Measurements from ENCODE around the gene LEF1. TPM values are rescaled to one million over a fixed set of nuclear protein-coding genes. Genes with fewer than 3 reads are reported as not detected.
"Not testable (repeated sequence)": the region's sequence is repeated elsewhere in the genome, so short reads cannot be mapped to it uniquely, and the experiment has no call there.

LEF1 gene
- total RNA-seq, 6 donors from 2014 or later: 3.3 to 10.0 (median 5.6) TPM

DNA sequence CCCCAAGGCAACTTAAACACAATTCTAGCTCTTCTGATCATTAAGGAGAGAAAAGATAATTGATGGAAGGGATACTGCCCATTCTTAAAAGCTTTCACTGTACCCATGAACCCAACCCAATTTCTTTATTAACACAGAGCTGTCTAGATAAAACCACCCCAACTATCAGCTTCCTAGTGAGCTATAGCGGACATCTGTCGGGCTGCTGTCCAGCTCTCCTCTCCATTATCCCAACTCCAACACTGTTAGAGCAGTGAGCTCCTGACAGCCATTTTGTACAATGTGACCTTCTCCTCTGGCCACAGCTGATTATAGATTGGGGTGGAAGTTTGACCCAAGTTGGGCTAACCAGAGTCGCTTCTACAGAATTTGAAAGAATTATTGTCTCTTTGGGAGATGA, 112.9 kb downstream of the LEF1 start:
- 94 to 95% methylated on average over 3 of the region's 3 CpGs for WGBS, 2 donors
- no peaks in the 10 kb centered on the region for H3K4me1 ChIP-seq
- H3K9me3 ChIP-seq: no peaks in the 10 kb centered on the region
- no peak overlapping the region for H3K4me3 ChIP-seq
- H3K27me3 ChIP-seq: no peaks in the 10 kb centered on the region
- no peaks in the 10 kb centered on the region for H3K36me3 ChIP-seq
- H3K27ac ChIP-seq: no peak overlapping the region
- TF ChIP-seq, protein P1, sequence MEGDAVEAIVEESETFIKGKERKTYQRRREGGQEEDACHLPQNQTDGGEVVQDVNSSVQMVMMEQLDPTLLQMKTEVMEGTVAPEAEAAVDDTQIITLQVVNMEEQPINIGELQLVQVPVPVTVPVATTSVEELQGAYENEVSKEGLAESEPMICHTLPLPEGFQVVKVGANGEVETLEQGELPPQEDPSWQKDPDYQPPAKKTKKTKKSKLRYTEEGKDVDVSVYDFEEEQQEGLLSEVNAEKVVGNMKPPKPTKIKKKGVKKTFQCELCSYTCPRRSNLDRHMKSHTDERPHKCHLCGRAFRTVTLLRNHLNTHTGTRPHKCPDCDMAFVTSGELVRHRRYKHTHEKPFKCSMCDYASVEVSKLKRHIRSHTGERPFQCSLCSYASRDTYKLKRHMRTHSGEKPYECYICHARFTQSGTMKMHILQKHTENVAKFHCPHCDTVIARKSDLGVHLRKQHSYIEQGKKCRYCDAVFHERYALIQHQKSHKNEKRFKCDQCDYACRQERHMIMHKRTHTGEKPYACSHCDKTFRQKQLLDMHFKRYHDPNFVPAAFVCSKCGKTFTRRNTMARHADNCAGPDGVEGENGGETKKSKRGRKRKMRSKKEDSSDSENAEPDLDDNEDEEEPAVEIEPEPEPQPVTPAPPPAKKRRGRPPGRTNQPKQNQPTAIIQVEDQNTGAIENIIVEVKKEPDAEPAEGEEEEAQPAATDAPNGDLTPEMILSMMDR (IDR thresholded peaks at IDR 0.05): no peak
- no peak for TF ChIP-seq EP300 (IDR thresholded peaks at IDR 0.05)
- TF ChIP-seq POLR2AphosphoS5 (IDR thresholded peaks at IDR 0.05): no peak
- TF ChIP-seq POLR2A (IDR thresholded peaks at IDR 0.05): no peak
- no peak for DNase-seq
- ATAC-seq (ENCODE audit: low FRiP score in 2 of 2): no peak

DNA sequence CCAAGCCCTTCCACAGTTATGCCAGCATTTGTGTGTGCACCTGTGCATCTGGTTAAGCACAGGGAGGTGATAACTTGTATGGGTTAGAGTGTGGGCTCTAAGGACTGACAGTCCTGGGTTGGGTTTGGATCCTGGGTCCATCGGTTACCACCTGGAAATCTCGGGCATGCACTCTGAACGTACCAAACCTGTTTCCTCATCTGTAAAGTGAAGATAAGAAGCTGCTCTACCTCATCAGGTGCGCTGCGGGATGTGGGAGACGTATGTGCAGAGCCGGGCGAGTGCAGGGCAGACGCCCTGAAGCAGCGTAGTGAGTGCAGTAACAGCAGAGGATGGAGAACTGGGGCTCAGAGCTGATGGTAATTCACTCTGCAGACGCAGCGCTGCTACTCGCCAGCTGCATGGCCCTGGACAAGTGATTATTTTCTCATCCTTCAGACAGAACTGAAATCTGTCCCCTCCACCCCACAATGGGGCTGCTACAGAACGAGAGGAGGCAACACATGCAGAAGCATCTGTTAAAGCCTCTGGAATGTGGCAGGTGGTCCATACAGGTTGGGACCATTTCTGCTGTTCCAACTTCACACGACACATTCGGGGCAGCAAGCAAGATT, 114.6 kb downstream of the LEF1 start:
- Histone ChIP-seq H3K4me3 (no peak overlapping the region), H3K36me3 (no peaks in the 10 kb centered on the region), H3K4me1 (no peaks in the 10 kb centered on the region), H3K9me3 (no peaks in the 10 kb centered on the region), H3K27ac (no peak overlapping the region), H3K27me3 (no peaks in the 10 kb centered on the region)
- peak in 1 of 2 donors; percentile 33 for DNase-seq
- no peak for ATAC-seq (ENCODE audit: low FRiP score in 2 of 2)
- 93 to 96% methylated on average over 16 of the region's 16 CpGs for WGBS, 2 donors
- no peak for TF ChIP-seq POLR2AphosphoS5 (IDR thresholded peaks at IDR 0.05)
- no peak for TF ChIP-seq POLR2A (IDR thresholded peaks at IDR 0.05)
- TF ChIP-seq, protein P1 (IDR thresholded peaks at IDR 0.05): no peak
- TF ChIP-seq EP300 (IDR thresholded peaks at IDR 0.05): no peak

DNA sequence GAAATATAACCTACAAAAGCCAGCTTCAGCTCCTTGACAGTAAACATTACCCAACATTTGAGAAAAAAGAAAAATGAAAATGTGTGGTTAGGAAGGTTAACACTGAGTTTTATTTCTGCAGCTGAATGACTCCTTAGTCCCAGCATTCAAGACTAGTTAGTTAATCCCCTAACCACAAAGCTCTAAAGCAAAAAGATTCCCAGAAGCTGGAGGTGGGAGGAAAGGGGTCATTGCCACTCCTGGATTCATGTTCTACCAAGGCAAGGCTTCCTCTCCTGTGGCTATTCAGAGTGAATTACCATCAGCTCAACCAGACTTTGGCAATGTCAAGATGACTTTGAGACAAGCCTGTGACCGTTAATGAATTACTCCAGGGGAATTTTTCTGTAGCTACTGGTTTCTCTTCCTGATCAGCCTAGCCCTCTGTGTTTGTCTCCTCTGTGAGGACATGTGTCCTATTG, 115.5 kb downstream of the LEF1 start:
- Histone ChIP-seq H3K4me3 (no peak overlapping the region), H3K27ac (no peak overlapping the region), H3K4me1 (no peaks in the 10 kb centered on the region), H3K9me3 (no peaks in the 10 kb centered on the region), H3K27me3 (no peaks in the 10 kb centered on the region), H3K36me3 (no peaks in the 10 kb centered on the region)
- TF ChIP-seq EP300 (IDR thresholded peaks at IDR 0.05) (no peak), POLR2AphosphoS5 (IDR thresholded peaks at IDR 0.05) (no peak)
- WGBS, 2 donors: 79 to 100% methylated on average over 1 of the region's 1 CpG
- DNase-seq: no peak
- no peak for ATAC-seq (ENCODE audit: low FRiP score in 2 of 2)

DNA sequence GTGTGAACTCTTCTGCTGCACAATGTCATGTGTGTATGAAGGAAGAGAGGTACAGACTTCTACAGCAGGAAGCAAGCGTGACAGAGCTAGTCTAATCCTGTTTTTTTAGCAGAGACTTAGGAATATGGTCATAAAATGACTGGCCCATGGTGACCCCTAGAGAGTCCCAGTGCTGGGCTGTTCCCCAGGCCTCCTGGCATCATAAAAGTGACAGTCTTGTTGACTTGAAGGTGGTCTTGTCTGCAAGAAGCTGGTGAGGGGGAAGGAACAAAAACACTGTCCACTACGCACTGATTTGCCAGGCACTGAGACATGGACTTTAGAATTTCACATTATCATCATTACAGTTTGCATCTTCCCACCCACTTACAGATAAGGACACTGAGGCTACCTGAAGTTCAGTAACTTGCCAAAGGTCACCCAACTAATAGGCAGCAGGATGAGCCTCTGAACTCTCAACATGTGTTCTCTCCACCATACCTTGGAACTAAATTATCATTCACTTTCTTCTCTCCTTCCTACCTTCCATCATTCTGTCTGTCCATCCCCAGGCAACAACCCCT, 116.1 kb downstream of the LEF1 start:
- H3K27me3 ChIP-seq: no peaks in the 10 kb centered on the region
- 88 to 100% methylated on average over 2 of the region's 2 CpGs for WGBS, 2 donors
- H3K36me3 ChIP-seq: no peaks in the 10 kb centered on the region
- H3K27ac ChIP-seq: no peak overlapping the region
- TF ChIP-seq POLR2AphosphoS5 (IDR thresholded peaks at IDR 0.05): no peak
- TF ChIP-seq POLR2A (IDR thresholded peaks at IDR 0.05): no peak
- DNase-seq (no peak), ATAC-seq (ENCODE audit: low FRiP score in 2 of 2) (no peak)
- no peaks in the 10 kb centered on the region for H3K4me1 ChIP-seq
- no peaks in the 10 kb centered on the region for H3K9me3 ChIP-seq
- no peak overlapping the region for H3K4me3 ChIP-seq

DNA sequence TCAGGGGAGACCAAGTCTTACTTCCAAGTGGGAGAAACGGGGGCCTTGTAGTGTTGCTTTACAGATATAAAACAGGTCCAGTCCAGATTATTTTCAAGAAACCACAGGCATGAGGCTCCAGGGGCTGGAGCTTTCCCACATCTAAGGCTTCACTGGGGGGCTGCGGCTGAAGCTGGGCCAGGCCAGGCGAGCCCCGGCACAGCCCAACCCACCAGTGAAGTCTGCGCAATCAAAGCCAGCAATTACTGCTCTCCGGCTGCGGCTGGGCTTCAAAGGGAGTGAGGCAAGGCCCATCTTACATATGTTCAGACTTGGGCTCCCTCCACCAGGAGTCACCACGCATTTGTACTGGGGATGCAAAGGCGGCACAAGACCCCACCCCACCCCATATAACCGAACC, 117.4 kb downstream of the LEF1 start:
- peaks cover 0 to 1% (median 0%) of the 10 kb centered on the region in 4 donors for H3K4me1 ChIP-seq
- no peaks in the 10 kb centered on the region for H3K9me3 ChIP-seq
- no peak for TF ChIP-seq EP300 (IDR thresholded peaks at IDR 0.05)
- no peak for TF ChIP-seq POLR2AphosphoS5 (IDR thresholded peaks at IDR 0.05)
- no peak overlapping the region for H3K4me3 ChIP-seq
- WGBS, 2 donors: 93 to 100% methylated on average over 2 to 10 of the region's 10 CpGs
- no peaks in the 10 kb centered on the region for H3K27me3 ChIP-seq
- no peak overlapping the region for H3K27ac ChIP-seq
- DNase-seq: peak in 1 of 2 donors; percentile 33
- H3K36me3 ChIP-seq: no peaks in the 10 kb centered on the region
- ATAC-seq (ENCODE audit: low FRiP score in 2 of 2): peak in 1 of 2 donors; percentile 22

DNA sequence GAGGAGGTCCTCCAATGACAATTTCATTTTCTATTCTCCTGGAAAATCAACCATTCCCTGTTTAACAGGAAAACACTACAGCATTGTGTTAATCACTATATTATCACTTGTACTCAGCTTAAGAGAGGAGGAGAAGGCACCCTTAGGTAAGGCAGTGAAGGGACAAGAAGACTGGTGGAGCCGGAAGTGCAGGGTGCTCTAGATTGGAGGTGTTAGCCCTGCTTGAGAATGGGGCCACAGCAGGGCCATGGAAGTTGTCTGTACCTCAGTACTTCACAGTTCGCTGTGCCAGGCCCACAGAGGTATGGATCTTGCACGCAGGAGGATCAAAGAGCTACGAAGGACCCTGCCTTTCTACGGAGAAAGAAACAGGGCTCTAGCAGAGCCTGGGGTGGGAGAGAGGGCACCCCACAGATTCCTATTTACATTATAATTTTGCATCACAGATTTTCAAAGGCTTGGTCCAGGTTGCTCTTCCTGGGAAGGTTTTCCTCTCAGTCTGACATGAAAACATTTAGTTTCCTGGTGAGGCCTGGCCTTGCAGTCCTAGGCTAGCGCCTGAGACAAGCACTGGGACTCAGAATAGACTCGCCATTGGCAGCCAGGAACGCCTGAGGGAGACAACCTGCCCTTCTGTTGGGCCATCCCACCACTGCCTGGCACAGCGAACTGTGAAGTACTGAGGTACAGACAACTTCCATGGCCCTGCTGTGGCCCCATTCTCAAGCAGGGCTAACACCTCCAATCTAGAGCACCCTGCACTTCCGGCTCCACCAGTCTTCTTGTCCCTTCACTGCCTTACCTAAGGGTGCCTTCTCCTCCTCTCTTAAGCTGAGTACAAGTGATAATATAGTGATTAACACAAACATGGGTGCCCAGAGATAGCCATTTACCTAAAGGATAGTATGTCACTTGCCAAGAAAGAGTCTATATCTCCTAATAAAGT, 118.3 kb downstream of the LEF1 start:
- H3K36me3 ChIP-seq; ATAC-seq (ENCODE audit: low FRiP score in 2 of 2); DNase-seq; H3K4me3 ChIP-seq; H3K4me1 ChIP-seq; H3K27me3 ChIP-seq; H3K9me3 ChIP-seq; H3K27ac ChIP-seq: not testable (repeated sequence)
- 95 to 96% methylated on average over 10 of the region's 10 CpGs for WGBS, 2 donors
